Neural progenitor cell (in vitro differentiated cells): ENCODE results near the gene TEX10. TPM values are rescaled to one million over a fixed set of nuclear protein-coding genes. Genes with fewer than 3 reads are reported as not detected.

ENCODE experiments used
- DNase-seq: peaks from one replicate; pipeline ENCODE4 v3.0.0-alpha.2; 2016; ENCODE audit warnings: low spot score
- H2AFZ ChIP-seq: fragments of 200-600 bp; sonication (generic); replicated peaks from 2 replicates; pipeline ENCODE4 v1.6.1; 2016; ENCODE audit warnings: antibody characterized with exemption
- H3F3A ChIP-seq: fragments of 200-600 bp; sonication (generic); 2 replicates; pipeline ENCODE4 v1.6.1; 2016; ENCODE audit warnings: antibody characterized with exemption, low read depth
- H3K27ac ChIP-seq: fragments of 200-600 bp; sonication (generic); 2 replicates; pipeline ENCODE4 v1.5.1; 2016; ENCODE audit warnings: mild to moderate bottlenecking
- H3K27me3 ChIP-seq: fragments of 200-600 bp; sonication (generic); 2 replicates; pipeline ENCODE4 v1.6.1; 2016; ENCODE audit warnings: mild to moderate bottlenecking, moderate library complexity
- H3K36me3 ChIP-seq: fragments of 200-600 bp; sonication (generic); 2 replicates; pipeline ENCODE4 v1.5.1; 2016
- H3K4me1 ChIP-seq: fragments of 200-600 bp; sonication (generic); 2 replicates; pipeline ENCODE4 v1.6.1; 2016; ENCODE audit warnings: mixed run types
- H3K4me2 ChIP-seq: fragments of 200-600 bp; sonication (generic); 2 replicates; pipeline ENCODE4 v1.6.1; 2016
- H3K4me3 ChIP-seq: fragments of 200-600 bp; sonication (generic); 2 replicates; pipeline ENCODE4 v1.5.1; 2016
- H3K79me2 ChIP-seq: fragments of 200-600 bp; sonication (generic); 2 replicates; pipeline ENCODE4 v1.6.1; 2016; ENCODE audit warnings: low read depth
- H3K9ac ChIP-seq: fragments of 200-600 bp; sonication (generic); 2 replicates; pipeline ENCODE4 v1.6.1; 2016
- H3K9me3 ChIP-seq: fragments of 200-600 bp; sonication (generic); 2 replicates; pipeline ENCODE4 v1.5.1; 2016; ENCODE audit warnings: low read depth
- H4K20me1 ChIP-seq: fragments of 200-600 bp; sonication (generic); 2 replicates; pipeline ENCODE4 v1.6.1; 2016; ENCODE audit warnings: low read depth
- H3K27ac Mint-ChIP-seq: 3 replicates; pipeline ENCODE4 v1.8.0; 2021; ENCODE audit warnings: mixed read lengths
- H3K27me3 Mint-ChIP-seq: 2 replicates; pipeline ENCODE4 v1.8.0; 2022; ENCODE audit warnings: low read depth, mild to moderate bottlenecking, inconsistent platforms, moderate library complexity, mixed read lengths; ENCODE audit not compliant: insufficient read depth
- H3K36me3 Mint-ChIP-seq: 3 replicates; pipeline ENCODE4 v1.8.0; 2021; ENCODE audit warnings: mixed read lengths
- H3K4me1 Mint-ChIP-seq: 3 replicates; pipeline ENCODE4 v1.8.0; 2021; ENCODE audit warnings: mixed read lengths
- H3K4me3 Mint-ChIP-seq: 3 replicates; pipeline ENCODE4 v1.8.0; 2021; ENCODE audit warnings: mild to moderate bottlenecking, moderate library complexity, mixed read lengths
- H3K9me3 Mint-ChIP-seq: 3 replicates; pipeline ENCODE4 v1.8.0; 2020; ENCODE audit warnings: mixed read lengths
- EZH2 ChIP-seq: fragments of 200-600 bp; sonication (generic); IDR thresholded peaks from 2 replicates; pipeline ENCODE4 v1.6.1; 2017; ENCODE audit warnings: antibody characterized with exemption, mild to moderate bottlenecking, moderate library complexity
- EZH2phosphoT487 ChIP-seq: fragments of 200-600 bp; sonication (generic); IDR thresholded peaks from 2 replicates; pipeline ENCODE4 v1.6.1; 2017; ENCODE audit warnings: antibody characterized with exemption
- total RNA-seq: library from RNA; depleted of rRNA; stranded (reverse); fragments of >200 nt; gene quantifications from 2 replicates; pipeline ENCODE4 v1.2.3, GENCODE V29; 2015; ENCODE audit warnings: low replicate concordance
- TF ChIP-seq, protein P1 (sequence below): fragments of 200-600 bp; sonication (generic); IDR thresholded peaks from 2 replicates; pipeline ENCODE4 v1.5.1; 2017; ENCODE audit warnings: antibody characterized with exemption, mild to moderate bottlenecking

The TEX10 gene
- total RNA-seq, 1 donor from 2014 or later: 71.8 TPM

DNA sequence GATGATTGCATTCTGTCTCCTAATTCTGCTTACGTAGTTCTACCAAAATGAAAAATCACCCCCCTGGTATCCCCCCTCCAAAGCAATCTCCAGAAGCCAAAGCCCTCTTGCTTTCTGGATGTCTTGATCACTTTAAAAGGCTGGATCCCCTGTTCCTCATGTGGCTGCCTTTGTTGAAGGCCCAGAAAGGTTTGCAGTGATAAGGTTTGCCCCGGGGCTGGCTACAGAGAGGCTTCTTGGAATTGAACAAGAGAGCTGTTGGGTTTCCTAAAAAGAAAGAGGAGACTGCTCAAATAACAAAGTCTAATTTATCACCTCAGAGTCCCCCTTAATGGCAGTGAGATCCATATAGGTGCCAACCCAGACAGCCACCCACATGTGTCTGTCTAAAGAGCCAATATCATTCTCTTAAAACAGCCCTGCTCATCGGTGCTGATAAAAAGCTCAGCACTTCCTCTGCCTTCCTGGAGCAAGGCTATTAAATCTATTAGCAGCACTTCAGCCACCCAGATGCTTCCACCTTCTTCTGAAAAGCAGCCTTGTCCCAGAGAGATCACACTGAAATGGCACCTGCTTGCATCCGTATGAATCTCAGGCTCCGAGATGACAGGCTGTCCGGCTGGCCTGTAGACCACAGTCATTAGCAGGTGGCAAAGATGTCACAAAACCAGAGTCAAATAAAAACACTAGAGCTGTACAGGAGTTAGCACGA, 70.9 kb downstream of the TEX10 start:
- H3K79me2 ChIP-seq: no peaks in the 10 kb centered on the region
- Mint-ChIP-seq H3K9me3 (peaks cover 11% of the 10 kb centered on the region), H3K4me3 (no peak overlapping the region), H3K36me3 (peaks cover 44% of the 10 kb centered on the region), H3K4me1 (peaks cover 4% of the 10 kb centered on the region), H3K27me3 (no peaks in the 10 kb centered on the region), H3K27ac (no peak overlapping the region)
- H3K4me1 ChIP-seq: no peaks in the 10 kb centered on the region
- H3F3A ChIP-seq: no peaks in the 10 kb centered on the region
- no peak overlapping the region for H3K9ac ChIP-seq
- H3K27ac ChIP-seq: no peak overlapping the region
- TF ChIP-seq EZH2phosphoT487 (no peak), EZH2 (no peak)
- TF ChIP-seq, protein P1, sequence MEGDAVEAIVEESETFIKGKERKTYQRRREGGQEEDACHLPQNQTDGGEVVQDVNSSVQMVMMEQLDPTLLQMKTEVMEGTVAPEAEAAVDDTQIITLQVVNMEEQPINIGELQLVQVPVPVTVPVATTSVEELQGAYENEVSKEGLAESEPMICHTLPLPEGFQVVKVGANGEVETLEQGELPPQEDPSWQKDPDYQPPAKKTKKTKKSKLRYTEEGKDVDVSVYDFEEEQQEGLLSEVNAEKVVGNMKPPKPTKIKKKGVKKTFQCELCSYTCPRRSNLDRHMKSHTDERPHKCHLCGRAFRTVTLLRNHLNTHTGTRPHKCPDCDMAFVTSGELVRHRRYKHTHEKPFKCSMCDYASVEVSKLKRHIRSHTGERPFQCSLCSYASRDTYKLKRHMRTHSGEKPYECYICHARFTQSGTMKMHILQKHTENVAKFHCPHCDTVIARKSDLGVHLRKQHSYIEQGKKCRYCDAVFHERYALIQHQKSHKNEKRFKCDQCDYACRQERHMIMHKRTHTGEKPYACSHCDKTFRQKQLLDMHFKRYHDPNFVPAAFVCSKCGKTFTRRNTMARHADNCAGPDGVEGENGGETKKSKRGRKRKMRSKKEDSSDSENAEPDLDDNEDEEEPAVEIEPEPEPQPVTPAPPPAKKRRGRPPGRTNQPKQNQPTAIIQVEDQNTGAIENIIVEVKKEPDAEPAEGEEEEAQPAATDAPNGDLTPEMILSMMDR: no peak
- no peak for DNase-seq
- H2AFZ ChIP-seq: no peak overlapping the region
- no peaks in the 10 kb centered on the region for H3K27me3 ChIP-seq
- H3K4me2 ChIP-seq: no peak overlapping the region
- H3K9me3 ChIP-seq: no peaks in the 10 kb centered on the region
- H4K20me1 ChIP-seq: no peaks in the 10 kb centered on the region
- peaks cover 12% of the 10 kb centered on the region for H3K36me3 ChIP-seq
- H3K4me3 ChIP-seq: no peak overlapping the region

DNA sequence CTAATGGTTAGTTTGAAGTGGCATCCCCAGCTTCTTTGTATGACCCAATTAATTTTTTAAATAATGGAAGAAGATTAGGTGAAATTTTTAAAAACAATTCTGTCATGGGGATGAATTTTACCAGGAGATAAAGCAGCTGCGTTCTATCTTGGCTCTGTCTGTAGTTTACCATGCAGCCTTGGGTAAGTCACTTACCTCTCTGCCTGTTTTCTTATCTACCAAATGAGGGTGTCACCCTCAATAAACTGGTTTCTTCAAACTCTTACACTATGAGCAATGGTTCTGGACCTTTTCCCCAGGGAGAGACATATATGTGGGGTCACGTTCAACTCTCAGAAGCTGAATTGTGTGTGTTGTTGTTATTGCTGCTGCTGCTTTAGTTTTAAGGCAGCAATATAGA, 71.7 kb downstream of the TEX10 start:
- H3K9me3 Mint-ChIP-seq: peaks cover 8% of the 10 kb centered on the region
- H3K9me3 ChIP-seq: no peaks in the 10 kb centered on the region
- H3K79me2 ChIP-seq: no peaks in the 10 kb centered on the region
- no peak overlapping the region for H3K27ac ChIP-seq
- no peak overlapping the region for H3K4me3 ChIP-seq
- TF ChIP-seq, protein P1: no peak
- TF ChIP-seq EZH2: no peak
- no peaks in the 10 kb centered on the region for H3F3A ChIP-seq
- H3K4me2 ChIP-seq: no peak overlapping the region
- H4K20me1 ChIP-seq: no peaks in the 10 kb centered on the region
- no peak for DNase-seq
- H3K36me3 ChIP-seq: peaks cover 10% of the 10 kb centered on the region
- peaks cover 4% of the 10 kb centered on the region for H3K4me1 Mint-ChIP-seq
- H3K4me1 ChIP-seq: no peaks in the 10 kb centered on the region
- H3K4me3 Mint-ChIP-seq: no peak overlapping the region
- no peaks in the 10 kb centered on the region for H3K27me3 Mint-ChIP-seq
- no peak overlapping the region for H3K27ac Mint-ChIP-seq
- no peaks in the 10 kb centered on the region for H3K27me3 ChIP-seq
- no peak overlapping the region for H3K9ac ChIP-seq
- H2AFZ ChIP-seq: no peak overlapping the region
- peaks cover 44% of the 10 kb centered on the region for H3K36me3 Mint-ChIP-seq

GRCh38 chr9:100277166-100277979, 75.4 kb downstream of the TEX10 start:
- no peaks in the 10 kb centered on the region for H3F3A ChIP-seq
- H3K9ac ChIP-seq: no peak overlapping the region
- Mint-ChIP-seq H3K4me3 (no peak overlapping the region), H3K4me1 (peaks cover 4% of the 10 kb centered on the region), H3K27me3 (no peaks in the 10 kb centered on the region), H3K27ac (no peak overlapping the region), H3K36me3 (peaks cover 23% of the 10 kb centered on the region), H3K9me3 (no peaks in the 10 kb centered on the region)
- no peaks in the 10 kb centered on the region for H3K36me3 ChIP-seq
- H3K27ac ChIP-seq: no peak overlapping the region
- H3K9me3 ChIP-seq: no peaks in the 10 kb centered on the region
- no peaks in the 10 kb centered on the region for H3K4me1 ChIP-seq
- TF ChIP-seq EZH2 (no peak), EZH2phosphoT487 (no peak)
- TF ChIP-seq, protein P1: no peak
- H2AFZ ChIP-seq: no peak overlapping the region
- H3K79me2 ChIP-seq: no peaks in the 10 kb centered on the region
- H3K4me2 ChIP-seq: no peak overlapping the region
- no peak for DNase-seq
- H4K20me1 ChIP-seq: no peaks in the 10 kb centered on the region
- H3K4me3 ChIP-seq: no peak overlapping the region
- no peaks in the 10 kb centered on the region for H3K27me3 ChIP-seq
